ENCODE data around the gene ANTXR1.

Gene ANTXR1

DNA sequence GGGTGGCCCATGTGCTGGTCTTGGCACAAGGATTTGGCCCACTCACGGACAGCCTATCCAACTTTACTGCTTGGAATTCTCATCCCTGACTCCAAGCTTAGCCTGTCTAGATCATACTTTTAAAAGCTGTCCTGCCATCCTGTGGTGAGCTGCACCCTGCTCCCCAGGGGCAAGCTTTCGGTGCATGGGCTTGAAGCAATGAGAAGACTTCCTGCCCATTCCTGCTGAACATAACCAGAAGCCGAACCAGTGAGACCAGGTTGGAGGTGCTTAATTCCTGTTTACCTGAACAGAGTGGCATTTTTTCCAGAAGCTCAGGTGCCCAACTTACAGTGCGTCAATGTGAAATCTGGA lies 154.5 kb downstream of the ANTXR1 start:
- no peak overlapping the region for H3K4me3 ChIP-seq (ENCODE audit: low read depth, low read length)
- DNase-seq (ENCODE audit: low read depth): no peak
- TF ChIP-seq, protein P1, sequence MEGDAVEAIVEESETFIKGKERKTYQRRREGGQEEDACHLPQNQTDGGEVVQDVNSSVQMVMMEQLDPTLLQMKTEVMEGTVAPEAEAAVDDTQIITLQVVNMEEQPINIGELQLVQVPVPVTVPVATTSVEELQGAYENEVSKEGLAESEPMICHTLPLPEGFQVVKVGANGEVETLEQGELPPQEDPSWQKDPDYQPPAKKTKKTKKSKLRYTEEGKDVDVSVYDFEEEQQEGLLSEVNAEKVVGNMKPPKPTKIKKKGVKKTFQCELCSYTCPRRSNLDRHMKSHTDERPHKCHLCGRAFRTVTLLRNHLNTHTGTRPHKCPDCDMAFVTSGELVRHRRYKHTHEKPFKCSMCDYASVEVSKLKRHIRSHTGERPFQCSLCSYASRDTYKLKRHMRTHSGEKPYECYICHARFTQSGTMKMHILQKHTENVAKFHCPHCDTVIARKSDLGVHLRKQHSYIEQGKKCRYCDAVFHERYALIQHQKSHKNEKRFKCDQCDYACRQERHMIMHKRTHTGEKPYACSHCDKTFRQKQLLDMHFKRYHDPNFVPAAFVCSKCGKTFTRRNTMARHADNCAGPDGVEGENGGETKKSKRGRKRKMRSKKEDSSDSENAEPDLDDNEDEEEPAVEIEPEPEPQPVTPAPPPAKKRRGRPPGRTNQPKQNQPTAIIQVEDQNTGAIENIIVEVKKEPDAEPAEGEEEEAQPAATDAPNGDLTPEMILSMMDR (IDR thresholded peaks at IDR 0.05; ENCODE audit: control insufficient read depth, extremely low read depth, insufficient read depth): no peak

GRCh38 chr2:69168144-69168813 lies 155.3 kb downstream of the ANTXR1 start:
- DNase-seq (ENCODE audit: low read depth): no peak
- no peak overlapping the region for H3K4me3 ChIP-seq (ENCODE audit: low read depth, low read length)
- TF ChIP-seq, protein P1 (IDR thresholded peaks at IDR 0.05; ENCODE audit: control insufficient read depth, extremely low read depth, insufficient read depth): no peak

- no peak for DNase-seq (ENCODE audit: low read depth)
- H3K4me3 ChIP-seq (ENCODE audit: low read depth, low read length): no peak overlapping the region
- TF ChIP-seq, protein P1 (IDR thresholded peaks at IDR 0.05; ENCODE audit: control insufficient read depth, extremely low read depth, insufficient read depth): no peak
These were observed 156.1 kb downstream of the ANTXR1 start for GRCh38 chr2:69168950-69169654.

DNA sequence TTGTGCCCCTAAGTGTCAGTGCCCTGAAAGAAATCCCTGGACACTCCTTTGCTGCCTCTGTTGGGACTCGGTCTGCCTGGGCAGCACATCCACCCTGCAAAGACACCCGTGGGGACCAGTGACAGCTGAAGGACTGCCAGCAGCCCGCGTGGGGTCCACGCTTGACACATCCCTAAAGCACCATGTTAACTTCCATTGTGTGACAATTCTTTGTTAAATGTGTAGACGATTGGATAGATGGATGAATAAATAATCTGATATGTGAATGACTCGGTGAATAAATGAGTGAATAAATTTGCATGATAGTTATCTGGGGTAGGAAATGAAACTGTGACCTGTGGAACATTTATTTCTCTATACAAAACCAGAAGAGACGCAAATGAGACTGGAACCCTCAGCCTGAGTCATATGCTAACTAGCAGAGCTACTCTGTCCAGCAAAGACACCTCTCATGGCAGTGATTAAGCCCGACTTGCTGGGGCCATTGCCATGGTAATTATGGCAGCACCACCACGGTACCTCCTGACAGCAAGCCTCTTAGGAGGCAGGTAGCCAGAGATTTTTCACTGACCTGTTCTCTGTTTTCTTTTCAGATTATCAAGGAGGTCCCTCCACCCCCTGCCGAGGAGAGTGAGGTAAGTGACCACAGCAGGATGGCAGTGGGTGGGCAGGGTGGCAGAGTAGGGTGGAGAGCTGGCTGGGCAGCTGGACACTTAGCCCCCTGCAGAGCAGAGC lies 156.8 kb downstream of the ANTXR1 start:
- TF ChIP-seq, protein P1 (IDR thresholded peaks at IDR 0.05; ENCODE audit: control insufficient read depth, extremely low read depth, insufficient read depth): no peak
- no peak overlapping the region for H3K4me3 ChIP-seq (ENCODE audit: low read depth, low read length)
- DNase-seq (ENCODE audit: low read depth): no peak

DNA sequence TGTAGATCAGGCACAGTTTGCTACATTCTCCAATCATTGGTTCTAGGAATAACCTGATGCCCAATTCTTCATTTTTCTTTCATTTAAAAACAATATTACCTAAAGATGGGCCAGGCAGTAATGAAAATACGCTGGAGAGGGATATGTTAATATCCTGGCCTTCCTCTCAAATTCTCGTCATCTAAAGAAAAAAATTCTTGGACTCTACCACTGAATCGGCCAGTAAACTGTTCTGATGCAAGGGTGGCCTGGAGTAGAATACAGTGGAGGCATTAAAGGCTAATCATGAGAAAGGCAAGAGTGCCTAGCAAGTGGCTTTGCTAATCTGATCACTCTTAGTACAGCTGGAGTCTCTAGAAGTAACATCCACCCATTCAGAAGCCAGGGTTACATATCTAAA lies 157.7 kb downstream of the ANTXR1 start:
- no peak for DNase-seq (ENCODE audit: low read depth)
- TF ChIP-seq, protein P1 (IDR thresholded peaks at IDR 0.05; ENCODE audit: control insufficient read depth, extremely low read depth, insufficient read depth): no peak
- no peak overlapping the region for H3K4me3 ChIP-seq (ENCODE audit: low read depth, low read length)

DNA sequence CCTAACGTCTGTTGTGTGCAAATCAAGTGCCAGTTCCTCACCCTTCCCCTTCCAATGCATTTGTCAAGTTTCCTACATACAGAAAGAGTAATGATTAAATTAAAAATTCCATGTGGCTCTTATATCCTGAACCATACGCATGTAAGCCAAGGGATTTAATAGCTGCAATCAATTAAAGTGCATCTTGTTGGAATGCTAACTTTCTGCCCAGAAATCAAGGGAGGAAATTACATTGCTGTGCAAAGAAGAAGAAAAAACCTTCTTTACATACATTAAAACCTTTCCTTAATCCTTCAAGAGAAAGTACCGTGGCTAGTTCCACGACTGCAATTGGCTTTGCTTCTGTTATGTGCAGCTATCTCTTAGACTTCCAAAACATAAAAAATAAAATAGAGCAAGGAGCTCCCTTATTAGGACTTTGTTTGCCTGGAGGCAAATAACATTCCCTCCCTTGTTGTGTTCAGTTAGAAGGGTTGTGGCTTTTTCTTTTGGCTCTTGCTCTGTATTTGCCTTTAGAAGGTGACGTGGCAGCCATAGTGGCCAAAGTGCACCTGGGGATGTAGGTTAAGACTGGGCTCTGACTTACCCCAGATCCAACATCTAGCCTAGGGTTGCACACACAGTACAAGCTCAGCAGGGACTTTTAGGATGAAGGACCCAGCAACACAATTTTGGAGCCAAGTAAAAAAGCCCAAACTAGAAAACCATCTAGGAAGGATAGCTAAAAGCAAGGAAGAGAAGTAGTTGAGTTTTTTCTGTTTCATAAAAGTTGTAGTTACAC lies 158.3 kb downstream of the ANTXR1 start:
- H3K4me3 ChIP-seq (ENCODE audit: low read depth, low read length): no peak overlapping the region
- no peak for DNase-seq (ENCODE audit: low read depth)
- TF ChIP-seq, protein P1 (IDR thresholded peaks at IDR 0.05; ENCODE audit: control insufficient read depth, extremely low read depth, insufficient read depth): no peak
